Measurements from ENCODE around the gene NUP37.

NUP37 gene

DNA sequence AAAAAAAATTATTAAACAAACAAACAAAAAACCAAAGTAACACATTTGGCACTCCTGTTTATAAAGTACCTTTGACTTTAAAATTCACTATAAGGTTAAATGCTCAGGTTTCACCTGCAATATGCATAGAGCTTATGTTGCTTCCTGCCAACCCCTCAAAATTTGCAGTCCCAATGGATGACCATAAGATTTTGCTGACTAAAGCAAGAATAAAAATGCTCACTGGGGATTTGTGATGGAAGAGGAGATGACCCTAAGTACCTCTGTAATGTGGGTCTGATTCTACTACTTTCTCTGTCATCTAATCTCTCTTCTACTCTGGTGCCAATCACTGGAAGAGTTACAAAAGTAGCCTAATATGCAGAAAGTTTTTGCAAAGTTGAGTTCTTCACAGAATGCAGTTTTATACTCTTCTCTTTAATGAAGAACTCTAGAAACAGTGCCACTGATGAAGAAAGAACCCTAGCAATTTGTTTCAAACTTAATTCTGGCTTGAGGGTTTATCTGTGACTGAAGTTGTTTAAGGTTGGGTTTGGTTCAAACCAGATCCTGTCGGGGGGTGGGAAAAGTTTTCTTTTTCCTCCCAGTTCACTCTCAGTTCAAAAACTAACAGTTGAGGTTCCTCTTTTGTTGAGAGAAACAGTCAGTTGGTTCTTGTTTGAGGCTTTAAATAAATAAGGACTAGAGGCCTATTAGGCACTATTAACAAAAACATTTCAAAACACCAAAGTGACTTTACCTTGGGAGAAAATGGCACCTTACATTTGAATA is 69.1 kb downstream of the NUP37 start:
- DNase-seq (ENCODE audit: low spot score), result no peak

DNA sequence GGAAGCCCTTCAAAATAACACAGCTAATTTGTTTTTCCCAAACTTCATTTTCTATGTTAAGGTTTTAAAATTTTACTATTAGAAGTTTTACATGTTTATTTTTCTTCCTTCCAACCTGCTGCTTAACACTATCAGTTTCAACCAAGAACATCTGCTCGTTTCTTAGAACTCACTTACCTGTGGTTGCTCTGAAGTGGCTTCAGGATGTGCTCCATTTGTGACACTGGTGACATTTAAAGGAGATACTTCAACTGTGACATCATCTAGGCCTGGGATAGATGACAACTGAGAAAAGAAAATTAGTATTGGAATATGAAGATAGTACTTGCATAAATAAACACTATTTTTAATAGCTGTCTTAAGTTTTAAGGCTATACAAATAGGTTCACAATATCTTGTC is 76.0 kb downstream of the NUP37 start:
- Histone ChIP-seq H3K27ac (ENCODE audit: poor library complexity, severe bottlenecking) (no peak overlapping the region), H3K9me3 (ENCODE audit: severe bottlenecking) (no peaks in the 10 kb centered on the region), H3K4me3 (ENCODE audit: severe bottlenecking) (no peak overlapping the region), H3K4me1 (ENCODE audit: insufficient read depth, poor library complexity, severe bottlenecking) (no peaks in the 10 kb centered on the region), H3K27me3 (ENCODE audit: insufficient read depth, poor library complexity, severe bottlenecking) (no peaks in the 10 kb centered on the region), H3K36me3 (ENCODE audit: low read depth) (peaks cover 79% of the 10 kb centered on the region)
- TF ChIP-seq CTCF (IDR thresholded peaks at IDR 0.05; ENCODE audit: poor library complexity, severe bottlenecking), result no peak
- ATAC-seq (ENCODE audit: low read depth) (no peak), DNase-seq (ENCODE audit: low spot score) (no peak)

More for the DNA sequence above, 69.1 kb downstream of the NUP37 start:
- Histone ChIP-seq H3K27me3 (ENCODE audit: insufficient read depth, poor library complexity, severe bottlenecking) (no peaks in the 10 kb centered on the region), H3K36me3 (ENCODE audit: low read depth) (peaks cover 67% of the 10 kb centered on the region), H3K27ac (ENCODE audit: poor library complexity, severe bottlenecking) (no peak overlapping the region), H3K4me3 (ENCODE audit: severe bottlenecking) (no peak overlapping the region), H3K4me1 (ENCODE audit: insufficient read depth, poor library complexity, severe bottlenecking) (no peaks in the 10 kb centered on the region), H3K9me3 (ENCODE audit: severe bottlenecking) (no peaks in the 10 kb centered on the region)
- ATAC-seq (ENCODE audit: low read depth), result no peak
- TF ChIP-seq CTCF (IDR thresholded peaks at IDR 0.05; ENCODE audit: poor library complexity, severe bottlenecking), result no peak

- ATAC-seq (ENCODE audit: low read depth) (no peak), DNase-seq (ENCODE audit: low spot score) (no peak)
- H3K27me3 ChIP-seq (ENCODE audit: insufficient read depth, poor library complexity, severe bottlenecking), result no peaks in the 10 kb centered on the region
- no peaks in the 10 kb centered on the region for H3K4me1 ChIP-seq (ENCODE audit: insufficient read depth, poor library complexity, severe bottlenecking)
- TF ChIP-seq CTCF (IDR thresholded peaks at IDR 0.05; ENCODE audit: poor library complexity, severe bottlenecking), result no peak
- H3K4me3 ChIP-seq (ENCODE audit: severe bottlenecking), result no peak overlapping the region
- H3K36me3 ChIP-seq (ENCODE audit: low read depth), result peaks cover 37% of the 10 kb centered on the region
- H3K9me3 ChIP-seq (ENCODE audit: severe bottlenecking), result no peaks in the 10 kb centered on the region
- H3K27ac ChIP-seq (ENCODE audit: poor library complexity, severe bottlenecking), result no peak overlapping the region
Measured at GRCh38 chr12:102033991-102034745, 85.7 kb downstream of the NUP37 start.

GRCh38 chr12:102031852-102032251 is 88.1 kb downstream of the NUP37 start:
- TF ChIP-seq CTCF (IDR thresholded peaks at IDR 0.05; ENCODE audit: poor library complexity, severe bottlenecking), result no peak
- Histone ChIP-seq H3K9me3 (ENCODE audit: severe bottlenecking) (no peaks in the 10 kb centered on the region), H3K36me3 (ENCODE audit: low read depth) (peaks cover 31% of the 10 kb centered on the region), H3K4me3 (ENCODE audit: severe bottlenecking) (no peak overlapping the region), H3K4me1 (ENCODE audit: insufficient read depth, poor library complexity, severe bottlenecking) (no peaks in the 10 kb centered on the region), H3K27ac (ENCODE audit: poor library complexity, severe bottlenecking) (no peak overlapping the region), H3K27me3 (ENCODE audit: insufficient read depth, poor library complexity, severe bottlenecking) (no peaks in the 10 kb centered on the region)
- ATAC-seq (ENCODE audit: low read depth), result no peak
- DNase-seq (ENCODE audit: low spot score), result no peak
